HFF-Myc (cell line): Measurements from ENCODE around the gene LHX3.

Experiments
- DNase-seq: peaks from one replicate; pipeline ENCODE4 v3.0.0-alpha.2; 2011; ENCODE audit warnings: low read depth; ENCODE audit errors: extremely low read depth
- H3K4me3 ChIP-seq: replicated peaks from 2 replicates; pipeline ENCODE4 v1.5.1; 2011; ENCODE audit warnings: low read depth, mild to moderate bottlenecking, control low read depth, low read length
- TF ChIP-seq, protein P1 (sequence below): IDR thresholded peaks from 2 replicates; pipeline ENCODE4 v1.5.1; 2012; ENCODE audit warnings: mild to moderate bottlenecking, low read depth, low read length, control low read depth; ENCODE audit errors: missing control alignments

The LHX3 gene

DNA sequence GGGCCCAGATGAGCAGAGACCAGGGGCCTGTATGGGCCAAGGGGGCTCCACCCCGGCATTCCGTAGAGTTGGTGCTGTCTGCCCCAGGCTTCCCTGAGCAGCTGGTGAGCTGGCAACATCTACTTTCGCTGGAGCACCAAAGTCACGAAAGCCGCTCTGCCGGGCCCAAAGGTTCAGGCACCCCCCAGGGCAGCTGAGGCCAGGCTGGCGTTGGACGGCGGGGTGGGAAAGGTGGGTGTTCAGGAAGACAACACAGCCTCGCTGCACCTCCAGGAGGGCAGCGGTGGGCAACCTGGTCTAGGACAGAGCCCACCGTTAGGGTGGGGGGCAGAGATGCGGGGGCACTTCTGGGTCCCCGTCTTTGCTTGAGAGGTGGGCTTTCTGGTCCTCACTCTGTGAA is 56.2 kb downstream of the LHX3 start:
- TF ChIP-seq, protein P1, sequence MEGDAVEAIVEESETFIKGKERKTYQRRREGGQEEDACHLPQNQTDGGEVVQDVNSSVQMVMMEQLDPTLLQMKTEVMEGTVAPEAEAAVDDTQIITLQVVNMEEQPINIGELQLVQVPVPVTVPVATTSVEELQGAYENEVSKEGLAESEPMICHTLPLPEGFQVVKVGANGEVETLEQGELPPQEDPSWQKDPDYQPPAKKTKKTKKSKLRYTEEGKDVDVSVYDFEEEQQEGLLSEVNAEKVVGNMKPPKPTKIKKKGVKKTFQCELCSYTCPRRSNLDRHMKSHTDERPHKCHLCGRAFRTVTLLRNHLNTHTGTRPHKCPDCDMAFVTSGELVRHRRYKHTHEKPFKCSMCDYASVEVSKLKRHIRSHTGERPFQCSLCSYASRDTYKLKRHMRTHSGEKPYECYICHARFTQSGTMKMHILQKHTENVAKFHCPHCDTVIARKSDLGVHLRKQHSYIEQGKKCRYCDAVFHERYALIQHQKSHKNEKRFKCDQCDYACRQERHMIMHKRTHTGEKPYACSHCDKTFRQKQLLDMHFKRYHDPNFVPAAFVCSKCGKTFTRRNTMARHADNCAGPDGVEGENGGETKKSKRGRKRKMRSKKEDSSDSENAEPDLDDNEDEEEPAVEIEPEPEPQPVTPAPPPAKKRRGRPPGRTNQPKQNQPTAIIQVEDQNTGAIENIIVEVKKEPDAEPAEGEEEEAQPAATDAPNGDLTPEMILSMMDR = no peak
- DNase-seq = no peak
- H3K4me3 ChIP-seq = no peak overlapping the region

DNA sequence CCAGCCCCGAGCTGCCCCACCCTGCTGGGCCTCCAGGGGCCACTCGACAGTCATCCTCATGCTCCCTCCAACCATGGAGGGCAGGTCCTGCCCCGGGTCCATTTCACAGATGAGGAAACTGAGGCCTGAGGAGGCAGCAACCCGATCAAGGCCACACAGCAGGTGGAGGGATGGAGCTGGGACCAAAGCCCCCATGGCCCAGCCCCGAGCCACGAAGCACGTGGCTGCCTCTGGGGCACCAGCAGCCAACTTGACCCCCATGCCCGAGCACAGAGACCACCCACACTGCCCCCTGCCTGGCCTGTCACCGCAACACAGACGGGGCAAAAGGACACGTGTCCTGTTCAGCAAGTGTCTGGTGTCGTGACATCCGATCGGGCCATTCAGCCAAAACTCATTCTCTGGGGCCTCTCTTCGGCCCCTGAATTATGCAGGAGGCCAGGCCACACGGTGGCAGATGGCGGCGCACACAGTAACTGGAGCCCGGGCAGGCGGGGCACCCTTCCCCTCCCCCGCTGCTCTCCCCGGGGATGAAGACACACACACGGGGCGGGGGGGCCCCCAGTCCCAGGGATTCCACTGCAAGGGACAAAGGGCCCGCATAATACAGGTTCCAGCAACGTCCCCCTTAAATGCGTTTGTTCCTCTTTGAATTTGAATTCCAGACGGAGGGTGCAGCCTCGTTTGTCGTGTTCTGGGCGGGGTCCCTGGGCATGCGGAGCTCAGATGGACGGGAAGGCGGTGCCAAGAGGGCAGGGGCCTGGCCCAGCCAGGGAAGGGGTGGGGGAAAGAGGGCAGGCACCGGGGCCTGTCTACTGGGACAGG is 56.8 kb downstream of the LHX3 start:
- TF ChIP-seq, protein P1 = no peak
- DNase-seq = no peak
- H3K4me3 ChIP-seq = no peak overlapping the region

DNA sequence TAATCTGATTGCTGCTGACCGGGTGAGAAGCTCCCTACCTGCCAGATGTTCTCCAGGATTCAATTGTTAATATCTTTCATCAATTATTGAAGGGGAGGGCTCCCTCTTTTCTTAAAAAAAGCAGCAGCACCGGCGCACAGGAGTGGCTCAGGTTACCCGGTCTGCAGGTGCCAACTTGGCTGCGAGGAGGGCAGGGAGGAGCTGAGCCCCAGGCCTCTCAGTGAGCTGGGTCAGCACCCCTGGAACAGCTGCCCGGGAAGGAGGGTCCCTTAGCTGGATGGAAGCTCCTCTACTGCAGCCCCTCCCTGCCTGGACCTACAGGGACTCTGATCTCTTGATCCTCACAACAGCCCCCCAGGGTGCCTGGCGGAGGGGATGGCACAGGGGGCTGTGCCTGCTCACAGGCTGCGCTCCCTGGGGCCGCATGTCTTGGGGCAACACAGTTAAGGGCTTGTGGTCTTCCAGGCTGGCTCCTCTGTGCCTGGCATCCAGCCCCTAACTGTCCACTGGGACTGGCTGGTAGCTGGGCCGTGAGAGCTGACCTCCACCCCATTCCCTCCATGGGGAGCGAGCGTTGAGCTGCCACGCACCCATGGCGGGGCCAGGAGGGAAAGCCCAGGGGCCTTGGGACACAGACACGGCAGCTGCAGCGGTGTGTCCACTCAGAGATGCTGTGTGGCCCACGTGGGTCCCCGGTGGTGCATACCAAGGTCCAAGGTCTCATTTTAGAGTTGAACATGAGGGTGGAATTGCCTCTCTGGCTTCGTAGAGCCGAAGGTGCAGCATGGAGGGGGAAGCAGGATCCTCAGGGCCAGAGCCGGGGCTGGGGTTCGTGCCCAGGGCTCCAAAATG is 57.7 kb downstream of the LHX3 start:
- TF ChIP-seq, protein P1 = no peak
- no peak for DNase-seq
- no peak overlapping the region for H3K4me3 ChIP-seq
